Stimulated activated CD8-positive, alpha-beta memory T cell treated with anti-CD3 and anti-CD28 coated beads, Interleukin-7, amount 100 ng/mL, for 1 hour (primary cell): ENCODE results near the gene IRF1.
A peak's percentile ranks its signal among the peaks of the same experiment; 100 is the strongest.
"Not testable (repeated sequence)": the region's sequence is repeated elsewhere in the genome, so short reads cannot be mapped to it uniquely, and the experiment has no call there.

Source experiments
- DNase-seq, 2 donors: peaks; one replicate each; pipeline ENCODE4 v3.0.0-alpha.2; 2020; ENCODE audit warnings: low read depth in 2 of 2

Gene IRF1

DNA sequence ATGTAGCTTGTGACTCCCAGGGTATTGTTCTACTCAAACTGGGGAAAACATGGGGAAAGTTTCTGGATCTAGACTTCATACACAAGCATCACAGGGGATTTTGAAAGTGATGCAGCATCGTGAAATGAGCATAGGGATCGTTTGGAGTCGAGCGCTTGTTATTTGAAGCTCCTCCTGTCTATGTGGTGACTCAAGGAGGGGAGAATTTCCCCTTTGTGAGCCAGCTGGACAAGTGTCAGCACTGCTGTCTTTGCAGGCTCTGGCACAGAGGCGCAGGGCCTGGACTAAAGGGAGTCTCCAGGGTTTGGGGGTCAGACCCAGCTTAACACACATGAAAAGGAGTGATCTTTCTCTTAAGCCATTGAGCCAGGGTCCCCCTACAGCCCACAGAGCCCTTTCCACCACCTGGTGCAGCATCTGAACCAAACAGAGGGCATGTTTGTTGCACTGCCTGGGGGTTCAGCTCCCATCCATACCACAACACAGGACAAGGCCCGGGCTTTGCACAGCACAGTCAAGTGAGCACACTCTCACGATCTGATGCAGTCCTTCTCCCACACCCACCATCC lies 51.0 kb downstream of the IRF1 start:
- DNase-seq = no peak

DNA sequence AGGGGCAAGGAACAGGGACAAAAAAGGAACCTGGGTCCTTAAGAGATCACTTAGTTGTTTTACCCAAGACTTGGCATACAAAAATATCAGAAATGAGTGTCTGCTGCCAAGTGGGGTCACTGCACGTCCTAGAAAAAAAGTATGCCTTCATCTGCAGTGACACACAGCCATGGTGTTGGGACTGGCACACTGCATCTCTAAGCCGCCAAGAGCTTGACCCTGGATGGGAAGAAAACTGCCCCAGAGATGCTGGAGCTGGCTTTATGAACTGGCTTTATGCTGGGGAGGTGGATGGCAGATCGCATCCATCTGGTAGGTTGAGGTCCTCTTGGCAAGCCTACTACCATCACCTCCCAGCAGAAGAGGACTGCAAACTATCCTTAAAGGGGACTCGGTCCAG lies 51.7 kb downstream of the IRF1 start:
- DNase-seq = no peak

DNA sequence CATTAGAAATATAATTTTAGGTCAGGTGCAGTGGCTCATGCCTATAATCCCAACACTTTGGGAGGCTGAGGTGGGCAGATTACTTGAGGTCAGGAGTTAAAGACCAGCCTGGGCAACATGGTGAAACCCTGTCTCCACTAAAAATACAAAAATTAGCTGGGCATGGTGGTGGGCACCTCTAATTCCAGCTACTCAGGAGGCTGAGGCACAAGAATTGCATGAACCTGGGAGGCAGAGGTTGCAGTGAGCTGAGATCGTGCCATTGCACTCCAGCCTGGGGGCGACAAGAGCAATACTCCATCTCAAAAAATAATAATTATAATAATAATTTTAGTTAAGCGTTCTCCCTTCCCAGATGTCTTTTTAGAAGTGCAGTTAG lies 52.3 kb downstream of the IRF1 start:
- DNase-seq = not testable (repeated sequence)

DNA sequence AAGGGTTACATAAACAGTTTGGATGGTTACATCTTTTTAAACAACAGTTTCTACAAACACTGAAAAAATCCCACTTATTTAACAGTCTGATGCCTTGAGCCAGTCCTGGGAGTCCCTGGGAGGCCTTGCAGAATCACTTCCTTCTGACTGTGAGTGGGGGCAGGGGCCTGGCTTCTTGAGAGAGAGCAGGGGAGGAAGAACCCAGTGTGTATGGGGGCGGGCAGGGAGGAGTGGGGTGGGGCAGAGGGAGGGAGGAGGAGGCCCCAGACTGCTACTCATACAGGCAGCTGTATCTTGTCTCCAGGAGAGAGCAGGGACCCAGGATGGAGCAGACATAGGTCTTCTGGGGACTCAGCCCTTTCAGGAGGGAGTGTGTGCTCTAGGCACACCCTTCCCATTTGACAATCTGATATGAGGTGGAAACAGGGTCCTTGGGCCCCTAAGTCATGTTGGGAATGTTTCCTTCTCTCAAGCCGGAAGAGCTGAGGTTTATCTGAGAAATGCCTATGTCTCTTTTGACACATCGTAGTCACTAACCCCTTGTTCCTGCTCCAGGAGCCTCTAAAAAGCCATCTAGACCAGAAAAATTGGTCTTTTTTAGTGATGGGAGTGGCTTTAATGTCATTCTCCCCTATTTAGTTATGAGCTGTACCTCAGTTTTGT lies 52.8 kb downstream of the IRF1 start:
- peak in 1 of 2 donors; percentile 27 for DNase-seq

- DNase-seq = no peak
These were observed 53.6 kb downstream of the IRF1 start for GRCh38 chr5:132436936-132437335.

DNA sequence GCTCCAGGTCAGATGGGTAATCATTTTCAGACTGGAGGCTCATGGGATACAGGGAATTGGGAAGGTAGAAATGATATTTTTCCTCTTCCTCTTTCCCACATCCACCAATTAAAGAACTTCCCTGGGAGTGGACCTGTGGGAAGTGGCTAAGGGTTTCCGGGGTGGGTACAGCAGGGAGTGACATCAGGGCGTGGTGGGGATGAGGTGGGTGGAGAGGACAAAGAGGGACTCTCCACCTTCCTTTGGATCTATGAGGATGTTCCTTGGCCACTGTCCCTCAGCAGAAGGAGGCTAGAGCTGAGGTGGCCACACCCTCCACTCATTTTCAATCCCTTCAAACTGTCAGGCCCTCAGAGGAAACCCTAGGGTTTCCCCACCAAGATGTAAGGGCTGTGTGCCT lies 54.7 kb downstream of the IRF1 start:
- no peak for DNase-seq

DNA sequence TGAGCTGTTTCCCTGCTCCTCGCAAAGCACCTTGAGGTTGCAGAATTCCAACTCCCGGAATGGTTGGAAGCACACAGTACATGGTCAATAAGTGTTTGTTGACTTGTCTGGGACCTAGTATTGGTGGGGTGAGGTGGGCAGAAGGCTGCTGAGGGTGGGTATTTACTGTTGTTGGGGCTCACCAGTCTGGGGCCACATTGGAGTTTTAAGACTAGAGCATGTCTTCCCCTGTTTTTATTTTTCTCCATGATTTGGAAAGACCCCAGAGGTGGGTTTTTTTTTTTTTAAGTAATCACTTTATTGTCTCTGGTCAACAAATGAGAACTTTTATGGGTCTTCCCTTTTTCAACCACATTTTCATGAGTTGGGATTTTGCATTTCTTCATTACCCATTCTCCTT lies 55.1 kb downstream of the IRF1 start:
- no peak for DNase-seq

- no peak for DNase-seq
These were observed 55.9 kb downstream of the IRF1 start for GRCh38 chr5:132434416-132435286.

DNA sequence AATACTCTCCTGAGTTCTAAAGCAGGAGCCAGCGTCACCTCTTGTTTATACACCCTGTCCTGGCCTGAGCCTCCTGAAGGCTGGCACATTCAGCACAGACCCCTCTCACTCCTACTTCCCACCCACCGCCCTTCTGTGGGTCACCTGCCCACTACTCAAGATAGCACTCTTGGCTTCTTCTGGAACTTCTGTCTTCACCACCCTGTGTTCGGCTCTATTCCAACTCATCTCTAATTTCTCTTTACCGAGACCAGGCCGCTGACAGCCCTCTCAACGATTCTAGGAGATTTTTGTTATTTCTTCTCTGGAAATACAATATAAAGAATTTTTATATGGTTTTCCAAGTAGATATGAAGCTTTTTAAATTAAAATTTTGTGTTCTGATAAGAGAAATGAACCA lies 57.4 kb downstream of the IRF1 start:
- no peak for DNase-seq

DNA sequence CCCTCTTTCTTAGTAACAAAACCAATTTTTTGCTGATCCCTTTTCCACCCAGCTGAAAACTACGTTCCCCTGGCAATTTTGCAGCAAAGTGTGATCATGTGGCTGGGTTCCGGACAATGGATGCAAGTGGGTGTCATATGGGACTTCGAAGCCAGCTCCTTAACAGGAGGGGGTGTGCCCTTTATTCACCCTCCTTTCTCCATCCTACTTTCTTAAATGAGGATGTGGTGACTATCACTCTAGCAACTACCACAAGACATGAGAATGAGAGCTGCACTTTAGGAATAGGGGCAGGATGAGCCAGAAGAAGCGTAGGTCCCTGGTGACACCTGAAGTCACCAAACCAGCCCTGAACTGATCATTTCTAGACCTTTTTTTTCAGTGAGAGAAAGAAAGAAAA lies 58.9 kb downstream of the IRF1 start:
- DNase-seq = no peak
